SU-DHL-6 (cell line): ENCODE data around the gene FLOT2.
"Not testable (repeated sequence)": the region's sequence is repeated elsewhere in the genome, so short reads cannot be mapped to it uniquely, and the experiment has no call there.

ENCODE experiments used
- H2AFZ ChIP-seq: fragments of 200-600 bp; sonication (generic); 2 replicates; pipeline ENCODE4 v1.6.1; 2014; ENCODE audit warnings: low read depth, mild to moderate bottlenecking, moderate library complexity, mixed read lengths, antibody characterized with exemption, low read length; ENCODE audit not compliant: severe bottlenecking
- H3F3A ChIP-seq: fragments of 200-600 bp; shearing (Covaris generic); 2 replicates; pipeline ENCODE4 v1.6.0; 2016; ENCODE audit warnings: antibody characterized with exemption, mild to moderate bottlenecking; ENCODE audit not compliant: insufficient read depth
- H3K27ac ChIP-seq: fragments of 200-600 bp; sonication (generic); 2 replicates; pipeline ENCODE4 v1.5.1; 2016; ENCODE audit warnings: low read depth, mild to moderate bottlenecking, low read length, moderate library complexity, mixed read lengths
- H3K27me3 ChIP-seq: fragments of 200-600 bp; sonication (generic), shearing (Covaris generic); 2 replicates; pipeline ENCODE4 v1.6.0; 2014; ENCODE audit warnings: mild to moderate bottlenecking, low read length
- H3K36me3 ChIP-seq: fragments of 200-600 bp; sonication (generic); 2 replicates; pipeline ENCODE4 v1.6.1; 2014; ENCODE audit warnings: mild to moderate bottlenecking, low read length, mixed read lengths
- H3K4me2 ChIP-seq: fragments of 300-600, 200-600 bp; shearing (Covaris generic), sonication (generic); 2 replicates; pipeline ENCODE4 v1.6.0; 2014; ENCODE audit warnings: low read length, low read depth, mild to moderate bottlenecking; ENCODE audit not compliant: poor library complexity, severe bottlenecking
- H3K4me3 ChIP-seq: fragments of 200-600 bp; sonication (generic); 2 replicates; pipeline ENCODE4 v1.5.1; 2014; ENCODE audit warnings: antibody characterized with exemption, low read length, mild to moderate bottlenecking, mixed read lengths; ENCODE audit not compliant: insufficient read depth, poor library complexity, severe bottlenecking
- H3K79me2 ChIP-seq: fragments of 200-600 bp; sonication (generic); 2 replicates; pipeline ENCODE4 v1.6.1; 2014; ENCODE audit warnings: mild to moderate bottlenecking, low read length, moderate library complexity; ENCODE audit not compliant: insufficient read depth
- H3K9ac ChIP-seq: fragments of 200-600 bp; sonication (generic); 2 replicates; pipeline ENCODE4 v1.7.0; 2014; ENCODE audit warnings: mild to moderate bottlenecking, low read length
- H3K9me2 ChIP-seq: fragments of 200-600 bp; sonication (generic); replicated peaks from 2 replicates; pipeline ENCODE4 v1.6.1; 2014; ENCODE audit warnings: low read length; ENCODE audit not compliant: insufficient read depth
- H3K9me3 ChIP-seq: fragments of 200-600 bp; sonication (generic); 2 replicates; pipeline ENCODE4 v1.6.1; 2014; ENCODE audit warnings: low read length, mixed read lengths; ENCODE audit not compliant: insufficient read depth
- H4K20me1 ChIP-seq: fragments of 200-600 bp; sonication (generic); 2 replicates; pipeline ENCODE4 v1.6.1; 2014; ENCODE audit warnings: low read depth, mild to moderate bottlenecking, antibody characterized with exemption, low read length, moderate library complexity, mixed read lengths
- CTCF ChIP-seq: fragments of 200-600 bp; sonication (generic); IDR thresholded peaks from one replicate; pipeline ENCODE4 v1.5.1; 2017; ENCODE audit warnings: antibody characterized with exemption, mild to moderate bottlenecking, low read length, moderate library complexity; ENCODE audit not compliant: insufficient read depth, poor library complexity, severe bottlenecking
- EZH2phosphoT487 ChIP-seq: fragments of 200-600 bp; sonication (generic), shearing (Covaris generic); conservative IDR thresholded peaks from 2 replicates; pipeline ENCODE4 v1.6.1; 2018; ENCODE audit warnings: mild to moderate bottlenecking, antibody characterized with exemption, low read length, moderate library complexity, mixed read lengths

The FLOT2 gene

DNA sequence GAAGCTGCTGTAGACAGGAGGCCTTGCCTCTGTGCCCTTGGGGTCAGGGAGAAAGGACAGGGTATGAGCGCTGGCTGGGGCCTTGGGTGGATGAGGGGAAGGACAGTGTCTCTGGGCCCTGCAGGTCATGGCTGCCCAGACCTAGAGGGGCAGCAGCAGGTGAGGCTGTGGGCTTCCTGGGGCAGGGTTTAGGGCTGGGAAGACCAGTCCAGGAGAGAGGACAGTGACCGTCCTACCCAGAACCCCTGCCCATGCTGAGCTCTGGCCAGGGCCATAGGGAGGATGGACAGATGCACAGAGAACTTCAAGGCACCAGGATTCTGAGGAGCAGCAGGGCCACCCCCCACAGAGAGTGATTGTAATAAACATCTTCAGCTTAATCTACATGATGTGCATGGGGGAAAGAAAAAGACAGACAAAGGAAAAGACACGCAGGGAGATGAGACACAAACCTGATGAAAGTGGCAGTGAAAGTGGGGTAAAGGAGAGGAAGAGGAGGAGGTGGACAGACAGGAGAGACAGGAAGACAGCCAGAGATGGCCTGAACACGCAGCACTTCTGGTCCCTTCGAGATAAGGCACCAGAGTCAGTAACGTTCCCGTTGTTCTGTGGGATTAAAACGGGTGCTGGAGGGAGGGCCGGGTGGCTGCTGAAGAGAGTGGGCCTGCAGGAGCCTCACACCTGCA, 17.5 kb downstream of the FLOT2 start:
- no peaks in the 10 kb centered on the region for H4K20me1 ChIP-seq
- 0 out of 2 replicates have a peak, but pooled peaks cover 4% of the 10 kb centered on the region for H3K36me3 ChIP-seq
- no peak overlapping the region for H3K27ac ChIP-seq
- H3K79me2 ChIP-seq: no peaks in the 10 kb centered on the region
- no peak overlapping the region for H3K9ac ChIP-seq
- no peaks in the 10 kb centered on the region for H3F3A ChIP-seq
- no peak overlapping the region for H3K4me3 ChIP-seq
- TF ChIP-seq CTCF (no peak), EZH2phosphoT487 (no peak)
- no peaks in the 10 kb centered on the region for H3K9me2 ChIP-seq
- H2AFZ ChIP-seq: no peak overlapping the region
- H3K27me3 ChIP-seq: no peaks in the 10 kb centered on the region
- H3K9me3 ChIP-seq: no peaks in the 10 kb centered on the region
- H3K4me2 ChIP-seq: no peak overlapping the region

GRCh38 chr17:28878981-28879380, 18.6 kb downstream of the FLOT2 start:
- TF ChIP-seq CTCF: peak; percentile 11
- no peak for TF ChIP-seq EZH2phosphoT487
- no peak overlapping the region for H3K4me3 ChIP-seq
- H2AFZ ChIP-seq: no peak overlapping the region
- H4K20me1 ChIP-seq: no peaks in the 10 kb centered on the region
- no peaks in the 10 kb centered on the region for H3F3A ChIP-seq
- 0 out of 2 replicates have a peak, but pooled peaks cover 4% of the 10 kb centered on the region for H3K36me3 ChIP-seq
- no peaks in the 10 kb centered on the region for H3K27me3 ChIP-seq
- no peak overlapping the region for H3K27ac ChIP-seq
- no peak overlapping the region for H3K4me2 ChIP-seq
- no peaks in the 10 kb centered on the region for H3K9me3 ChIP-seq
- H3K9ac ChIP-seq: no peak overlapping the region
- H3K79me2 ChIP-seq: no peaks in the 10 kb centered on the region
- no peaks in the 10 kb centered on the region for H3K9me2 ChIP-seq

DNA sequence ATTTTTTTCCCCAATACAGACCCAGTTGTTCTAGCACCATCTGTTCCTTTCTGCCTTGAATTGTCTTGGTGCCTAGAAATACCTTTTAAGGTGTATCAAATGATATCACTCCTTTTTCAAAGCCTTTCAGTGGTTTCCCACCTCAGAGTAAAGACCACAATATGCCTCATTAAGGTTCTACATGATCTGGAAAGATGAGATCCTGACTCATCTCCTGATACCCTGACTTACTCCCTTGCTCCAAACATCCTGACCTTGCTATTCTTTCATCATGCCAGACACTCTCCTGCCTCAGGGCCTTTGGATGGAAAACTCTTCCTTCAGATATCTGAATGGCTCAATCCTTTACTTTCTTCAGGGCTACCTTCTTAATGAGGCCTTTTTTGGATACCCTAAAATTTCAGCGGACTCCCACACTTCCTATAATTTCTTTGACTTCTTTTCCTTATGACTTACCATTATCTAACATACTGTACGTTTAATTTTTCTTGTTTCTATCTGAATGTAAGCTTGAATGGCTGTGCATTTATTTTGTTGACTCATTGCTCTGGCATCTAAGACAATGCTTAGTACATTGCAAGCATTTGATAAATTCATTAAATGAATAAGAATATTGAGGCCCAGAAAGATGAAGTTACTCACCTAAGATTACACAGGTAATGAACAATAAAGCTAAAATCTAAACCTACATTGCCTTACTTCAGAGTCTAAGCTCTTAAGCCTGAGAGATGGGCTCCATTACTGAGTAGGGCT, 19.2 kb downstream of the FLOT2 start:
- H3K9me3 ChIP-seq: no peaks in the 10 kb centered on the region
- H3K27ac ChIP-seq: no peak overlapping the region
- no peak overlapping the region for H3K9ac ChIP-seq
- H3K4me3 ChIP-seq: no peak overlapping the region
- no peak overlapping the region for H2AFZ ChIP-seq
- H3K27me3 ChIP-seq: no peaks in the 10 kb centered on the region
- no peak for TF ChIP-seq CTCF
- no peaks in the 10 kb centered on the region for H4K20me1 ChIP-seq
- H3K79me2 ChIP-seq: no peaks in the 10 kb centered on the region
- H3K9me2 ChIP-seq: no peaks in the 10 kb centered on the region
- H3K4me2 ChIP-seq: no peak overlapping the region
- 0 out of 2 replicates have a peak, but pooled peaks cover 4% of the 10 kb centered on the region for H3K36me3 ChIP-seq
- no peaks in the 10 kb centered on the region for H3F3A ChIP-seq

DNA sequence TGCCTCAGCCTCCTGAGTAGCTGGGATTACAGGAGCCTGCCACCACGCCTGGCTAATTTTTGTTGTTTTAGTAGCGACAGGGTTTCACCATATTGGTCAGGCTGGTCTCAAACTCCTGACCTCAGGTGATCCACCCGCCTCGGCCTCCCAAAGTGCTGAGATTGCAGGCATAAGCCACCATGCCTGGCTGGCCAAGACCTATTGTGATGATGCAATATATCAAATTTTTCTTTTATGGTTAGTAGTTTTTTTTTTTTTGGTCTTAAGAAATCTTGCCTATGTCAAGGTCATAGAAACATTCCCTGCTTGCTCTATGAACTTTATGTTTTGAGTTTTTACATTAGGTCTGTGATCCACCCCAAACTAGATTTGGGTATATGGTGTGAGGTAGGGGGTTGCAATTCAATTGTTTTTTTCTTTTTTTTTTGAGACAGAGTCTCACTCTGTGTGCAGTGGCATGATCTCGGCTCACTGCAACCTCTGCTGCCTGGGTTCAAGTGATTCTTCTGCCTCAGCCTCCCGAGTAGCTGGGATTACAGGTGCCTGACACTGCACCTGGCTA, 20.3 kb downstream of the FLOT2 start:
- H3K4me2 ChIP-seq, H3K9me3 ChIP-seq, H3K27ac ChIP-seq, H3K36me3 ChIP-seq, H3K79me2 ChIP-seq, H3F3A ChIP-seq, H4K20me1 ChIP-seq, H3K4me3 ChIP-seq, H3K9ac ChIP-seq, H3K27me3 ChIP-seq, H2AFZ ChIP-seq, H3K9me2 ChIP-seq: not testable (repeated sequence)
